ENCODE data around the gene GLRX.

DNA sequence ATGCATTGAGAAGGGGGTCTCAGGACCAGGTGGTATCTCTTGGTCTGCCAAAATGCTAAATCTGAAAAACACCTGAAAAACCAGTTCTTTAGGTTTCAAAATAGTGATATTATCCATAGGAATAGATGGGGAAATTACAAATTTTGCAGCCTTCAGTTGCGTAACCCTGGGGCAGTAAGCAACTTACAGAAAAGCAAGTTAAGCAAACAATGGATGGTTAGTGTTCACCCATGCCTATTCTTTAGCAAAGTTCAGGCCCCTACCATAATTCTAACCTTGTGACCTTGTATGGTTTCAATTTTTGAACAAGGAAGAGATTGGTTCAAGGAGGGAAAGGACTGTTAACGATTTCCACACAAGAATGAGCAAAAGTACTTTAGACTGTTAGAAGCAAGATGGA lies 24.5 kb downstream of the GLRX start:
- TF ChIP-seq, protein P1, sequence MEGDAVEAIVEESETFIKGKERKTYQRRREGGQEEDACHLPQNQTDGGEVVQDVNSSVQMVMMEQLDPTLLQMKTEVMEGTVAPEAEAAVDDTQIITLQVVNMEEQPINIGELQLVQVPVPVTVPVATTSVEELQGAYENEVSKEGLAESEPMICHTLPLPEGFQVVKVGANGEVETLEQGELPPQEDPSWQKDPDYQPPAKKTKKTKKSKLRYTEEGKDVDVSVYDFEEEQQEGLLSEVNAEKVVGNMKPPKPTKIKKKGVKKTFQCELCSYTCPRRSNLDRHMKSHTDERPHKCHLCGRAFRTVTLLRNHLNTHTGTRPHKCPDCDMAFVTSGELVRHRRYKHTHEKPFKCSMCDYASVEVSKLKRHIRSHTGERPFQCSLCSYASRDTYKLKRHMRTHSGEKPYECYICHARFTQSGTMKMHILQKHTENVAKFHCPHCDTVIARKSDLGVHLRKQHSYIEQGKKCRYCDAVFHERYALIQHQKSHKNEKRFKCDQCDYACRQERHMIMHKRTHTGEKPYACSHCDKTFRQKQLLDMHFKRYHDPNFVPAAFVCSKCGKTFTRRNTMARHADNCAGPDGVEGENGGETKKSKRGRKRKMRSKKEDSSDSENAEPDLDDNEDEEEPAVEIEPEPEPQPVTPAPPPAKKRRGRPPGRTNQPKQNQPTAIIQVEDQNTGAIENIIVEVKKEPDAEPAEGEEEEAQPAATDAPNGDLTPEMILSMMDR (IDR thresholded peaks at IDR 0.05; ENCODE audit: insufficient read depth, low read length, poor library complexity, severe bottlenecking), result no peak
- no peak for TF ChIP-seq EZH2phosphoT487 (conservative IDR thresholded peaks at IDR 0.05; ENCODE audit: low read length)
